Endothelial cell of umbilical vein (primary cell): ENCODE data around the gene MAEA. TPM values are rescaled to one million over a fixed set of nuclear protein-coding genes. Genes with fewer than 3 reads are reported as not detected.

Source experiments
- BruUV-seq: library from RNA; stranded (reverse); fragments of 400-500 nt; replicated peaks from 2 replicates; lab custom pipeline; 2021; lab: Mats Ljungman, UMichigan
- CTCF ChIA-PET: fragments of 300-600, 350-600 bp; sonication (Branson Sonifier 250); formaldehyde crosslinking; loops from one replicate; lab custom pipeline; 2021; ENCODE audit warnings: antibody characterized with exemption, inconsistent platforms; lab: Charles Lee
- POLR2A ChIA-PET: fragments of 300-600, 350-600 bp; sonication (Branson Sonifier 250); formaldehyde crosslinking; loops from one replicate; lab custom pipeline; 2021; ENCODE audit warnings: antibody characterized with exemption, inconsistent platforms; lab: Charles Lee
- DNase-seq: peaks from one replicate; pipeline ENCODE4 v3.0.0-alpha.2; 2011; ENCODE audit warnings: low read depth, low spot score
- FAIRE-seq: peaks from 2 replicates; lab custom pipeline; 2011; peaks lifted over from hg19 to GRCh38; lab: Jason Lieb, UNC
- H2AFZ ChIP-seq: 2 replicates; pipeline ENCODE4 v1.6.0; 2012; ENCODE audit warnings: low read depth, low read length, control low read depth, inconsistent platforms
- H3K27ac ChIP-seq: 2 replicates; pipeline ENCODE4 v1.5.1; 2011; ENCODE audit warnings: low read depth, mild to moderate bottlenecking, control low read depth, low read length, moderate library complexity; ENCODE audit not compliant: insufficient read depth
- H3K27me3 ChIP-seq, 2 experiments: 2 replicates each; pipeline versions ENCODE4 v1.6.0 to v1.6.1; 2011; ENCODE audit warnings: low read length in 2 of 2, mixed read lengths in 1 of 2; ENCODE audit not compliant: control insufficient read depth in 2 of 2, insufficient read depth in 2 of 2
- H3K36me3 ChIP-seq, 2 experiments: 2 replicates in 1 of 2; 3 replicates in 1 of 2; pipeline ENCODE4 v1.5.1; 2011; ENCODE audit warnings: low read length in 2 of 2, mild to moderate bottlenecking in 1 of 2, moderate library complexity in 1 of 2; ENCODE audit not compliant: control insufficient read depth in 2 of 2, insufficient read depth in 2 of 2; ENCODE audit errors: extremely low read depth in 1 of 2
- H3K4me1 ChIP-seq: 3 replicates; pipeline ENCODE4 v1.5.1; 2011; ENCODE audit warnings: mild to moderate bottlenecking, low read length; ENCODE audit not compliant: control insufficient read depth, insufficient read depth; ENCODE audit errors: extremely low read depth
- H3K4me2 ChIP-seq: 2 replicates; pipeline ENCODE4 v1.6.1; 2011; ENCODE audit warnings: low read length, control low read depth, mixed read lengths; ENCODE audit not compliant: insufficient read depth
- H3K4me3 ChIP-seq, 3 experiments: fragments of 200-600 bp in 1 of 3; sonication (generic), shearing (Covaris generic) in 1 of 3; replicated peaks in 1 of 3; 2 replicates each; pipeline ENCODE4 v1.5.1; 2011 to 2016; ENCODE audit warnings: control low read depth in 3 of 3, low read length in 3 of 3, mild to moderate bottlenecking in 2 of 3, inconsistent platforms in 1 of 3, low read depth in 1 of 3, moderate library complexity in 1 of 3; ENCODE audit not compliant: insufficient read depth in 1 of 3
- H3K79me2 ChIP-seq: 2 replicates; pipeline ENCODE4 v1.6.0; 2012; ENCODE audit warnings: low read length, inconsistent platforms; ENCODE audit not compliant: control insufficient read depth, insufficient read depth
- H3K9ac ChIP-seq: replicated peaks from 2 replicates; pipeline ENCODE3; 2011; ENCODE audit warnings: low read length, control low read depth; ENCODE audit not compliant: insufficient read depth; ENCODE audit errors: extremely low read depth
- H3K9me1 ChIP-seq: replicated peaks from 3 replicates; pipeline ENCODE4 v1.6.0; 2011; ENCODE audit warnings: mild to moderate bottlenecking, low read length; ENCODE audit not compliant: control insufficient read depth, insufficient read depth; ENCODE audit errors: extremely low read depth
- H3K9me3 ChIP-seq: replicated peaks from 2 replicates; pipeline ENCODE4 v1.5.1; 2012; ENCODE audit warnings: low read length, inconsistent platforms; ENCODE audit not compliant: control insufficient read depth, insufficient read depth
- H4K20me1 ChIP-seq: replicated peaks from 2 replicates; pipeline ENCODE3; 2011; ENCODE audit warnings: mild to moderate bottlenecking, low read length; ENCODE audit not compliant: control insufficient read depth, insufficient read depth; ENCODE audit errors: extremely low read depth
- CTCF ChIP-seq, 2 donors: IDR thresholded peaks; 1 replicate in 1 of 2; 2 replicates in 1 of 2; pipeline ENCODE4 v1.5.1; 2011; ENCODE audit warnings: low read length in 2 of 2, mild to moderate bottlenecking in 2 of 2, moderate library complexity in 2 of 2, control low read depth in 1 of 2, inconsistent platforms in 1 of 2, low read depth in 1 of 2; ENCODE audit not compliant: insufficient read depth in 1 of 2; ENCODE audit errors: extremely low read depth in 1 of 2
- EZH2 ChIP-seq: IDR thresholded peaks from 2 replicates; pipeline ENCODE4 v1.6.1; 2012; ENCODE audit warnings: borderline replicate concordance, low read depth, mild to moderate bottlenecking, moderate library complexity, low read length, inconsistent platforms; ENCODE audit not compliant: severe bottlenecking
- FOS ChIP-seq: IDR thresholded peaks from 2 replicates; pipeline ENCODE4 v1.6.1; 2011; ENCODE audit warnings: mild to moderate bottlenecking, low read length, moderate library complexity, borderline replicate concordance; ENCODE audit not compliant: insufficient read depth
- GATA2 ChIP-seq: IDR thresholded peaks from 2 replicates; pipeline ENCODE4 v1.7.0; 2011; ENCODE audit warnings: low read depth, mild to moderate bottlenecking, moderate library complexity, mixed read lengths, low read length; ENCODE audit not compliant: insufficient read length, insufficient read depth
- JUN ChIP-seq: IDR thresholded peaks from 2 replicates; pipeline ENCODE4 v1.6.1; 2011; ENCODE audit warnings: borderline replicate concordance, low read depth; ENCODE audit not compliant: insufficient read length, insufficient read depth
- MAX ChIP-seq: IDR thresholded peaks from 2 replicates; pipeline ENCODE4 v1.6.1; 2011; ENCODE audit not compliant: insufficient read depth, insufficient read length
- MYC ChIP-seq: IDR thresholded peaks from one replicate; pipeline ENCODE4 v1.6.1; 2011; ENCODE audit warnings: mild to moderate bottlenecking, low read depth, low read length
- POLR2A ChIP-seq: IDR thresholded peaks from 2 replicates; pipeline ENCODE4 v1.6.1; 2012; ENCODE audit warnings: low read depth, mild to moderate bottlenecking, control low read depth, low read length
- POLR2AphosphoS5 ChIP-seq: IDR thresholded peaks from 2 replicates; pipeline ENCODE4 v1.6.1; 2012; ENCODE audit warnings: low read depth, mild to moderate bottlenecking, control low read depth, low read length, moderate library complexity; ENCODE audit not compliant: insufficient read depth
- dilution Hi-C: fragments of 300-500 bp; cut with MboI; formaldehyde crosslinking; loops from one replicate; pipeline ENCODE4 v1.15.0; 2019; ENCODE audit warnings: low sequenced_read_pairs; ENCODE audit not compliant: extremely low pct_ligation_motif_present
- intact Hi-C: fragments of 100-400 bp; cut with micrococcal nuclease; formaldehyde crosslinking; loops from one replicate; pipeline ENCODE4 v1.10.0; 2022
- polyA plus RNA-seq, 4 experiments: library from polyadenylated mRNA; depleted of rRNA in 3 of 4; stranded (reverse) in 3 of 4; unstranded in 1 of 4; fragments of >200 nt; gene quantifications; 2 replicates each; pipeline versions ENCODE4 v1.2.1 to v1.2.3, GENCODE V29; 2011 to 2012; ENCODE audit warnings: missing spikeins in 1 of 4
- total RNA-seq: library from RNA; stranded (reverse); gene quantifications from 2 replicates; pipeline ENCODE4 v1.2.3, GENCODE V29; 2021

MAEA gene
- total and polyA plus RNA-seq, 2 donors (not counting 3 experiments of a cell fraction or from before 2014, with no cell fraction given), result 66.0 to 108 TPM

GRCh38 chr4:1359976-1360375 is 70.3 kb downstream of the MAEA start:
- dilution Hi-C loops, result no loop called here
- ChIA-PET CTCF (interaction anchor here (1.2 kb wide), 1 partner anchor 9 kb away, joined by 3 read pairs; no protein-coding TSS in a partner anchor), POLR2A (no interaction called here)
- Histone ChIP-seq H3K27me3 (no peaks in the 10 kb centered on the region), H3K4me1 (no peaks in the 10 kb centered on the region), H3K4me2 (no peak overlapping the region), H3K27ac (no peak overlapping the region), H4K20me1 (no peaks in the 10 kb centered on the region), H3K9me3 (no peaks in the 10 kb centered on the region), H3K79me2 (no peaks in the 10 kb centered on the region), H3K9me1 (no peaks in the 10 kb centered on the region), H3K36me3 (no peaks in the 10 kb centered on the region), H2AFZ (no peak overlapping the region), H3K9ac (no peak overlapping the region), H3K4me3 (no peak overlapping the region)
- intact Hi-C loops, result no loop called here
- no peak for DNase-seq
- FAIRE-seq, result no peak
- TF ChIP-seq GATA2 (no peak), CTCF (IDR thresholded peaks at IDR 0.05; ENCODE audit: extremely low read depth in 1 of 2, insufficient read depth in 1 of 2, low read depth in 1 of 2, low read length in 2 of 2) (no peak), MAX (no peak), POLR2AphosphoS5 (no peak), EZH2 (no peak), POLR2A (no peak), JUN (no peak), MYC (no peak), FOS (no peak)
- no TSS peak for BruUV-seq
